ENCODE measurements around the gene ZNF121.

The ZNF121 gene

GRCh38 chr19:9621156-9622037, 37.1 kb upstream of the ZNF121 start, which contains the start of gene ZNF561:
Gene ZNF561, minus strand, starts transcription at chr19:9621232. Its CDS starts 1,776 bp downstream, at chr19:9619456.
- H4K20me1 ChIP-seq (ENCODE audit: control insufficient read depth, insufficient read depth, low read depth, low read length) = no peaks in the 10 kb centered on the region
- no peaks in the 10 kb centered on the region for H3K9me3 ChIP-seq (ENCODE audit: control insufficient read depth, insufficient read depth, low read length)
- peak within 1 kb of the TSS; percentile 76 for H3K4me2 ChIP-seq (ENCODE audit: low read length)
- H3K27ac ChIP-seq (ENCODE audit: low read depth, low read length) = peak within 1 kb of the TSS; percentile 66
- H3K79me2 ChIP-seq (ENCODE audit: control insufficient read depth, low read length) = peaks cover 24% of the 10 kb centered on the region
- H3F3A ChIP-seq (ENCODE audit: control insufficient read depth, insufficient read depth) = no peaks in the 10 kb centered on the region; the same call in 1 of the 2 replicates
- no peaks in the 10 kb centered on the region for H3K9me2 ChIP-seq (replicated peaks; ENCODE audit: control insufficient read depth, low read length)
- peaks cover 15% of the 10 kb centered on the region for H3K4me1 ChIP-seq (ENCODE audit: control insufficient read depth, low read length)
- peak within 1 kb of the TSS; percentile 88 for H3K4me3 ChIP-seq (ENCODE audit: low read length)
- TF ChIP-seq EZH2phosphoT487 (IDR thresholded peaks at IDR 0.05; ENCODE audit: borderline replicate concordance, low read length) (no peak), CTCF (IDR thresholded peaks at IDR 0.05; ENCODE audit: low read depth, low read length, poor library complexity, severe bottlenecking) (no peak)
- H3K27me3 ChIP-seq (ENCODE audit: control insufficient read depth, low read length) = no peaks in the 10 kb centered on the region
- peaks cover 28% of the 10 kb centered on the region for H3K36me3 ChIP-seq (ENCODE audit: control insufficient read depth, low read length)

- peaks cover 34% of the 10 kb centered on the region for H3K36me3 ChIP-seq (ENCODE audit: control insufficient read depth, low read length)
- peaks cover 15% of the 10 kb centered on the region for H3K4me1 ChIP-seq (ENCODE audit: control insufficient read depth, low read length)
- H3K9me3 ChIP-seq (ENCODE audit: control insufficient read depth, insufficient read depth, low read length) = no peaks in the 10 kb centered on the region
Observed at GRCh38 chr19:9620842-9621155, 36.5 kb upstream of the ZNF121 start.

GRCh38 chr19:9615844-9616243, 31.5 kb upstream of the ZNF121 start:
- Histone ChIP-seq H3K27me3 (ENCODE audit: control insufficient read depth, low read length) (no peaks in the 10 kb centered on the region), H3K27ac (ENCODE audit: low read depth, low read length) (no peak overlapping the region), H3K4me2 (ENCODE audit: low read length) (no peak overlapping the region), H4K20me1 (ENCODE audit: control insufficient read depth, insufficient read depth, low read depth, low read length) (no peaks in the 10 kb centered on the region), H3K79me2 (ENCODE audit: control insufficient read depth, low read length) (peaks cover 15% of the 10 kb centered on the region), H3K4me3 (ENCODE audit: low read length) (no peak overlapping the region), H3K9me2 (replicated peaks; ENCODE audit: control insufficient read depth, low read length) (no peaks in the 10 kb centered on the region), H3K4me1 (ENCODE audit: control insufficient read depth, low read length) (peaks cover 7% of the 10 kb centered on the region), H3K36me3 (ENCODE audit: control insufficient read depth, low read length) (peaks cover 81% of the 10 kb centered on the region), H3K9me3 (ENCODE audit: control insufficient read depth, insufficient read depth, low read length) (peaks cover 2% of the 10 kb centered on the region; the same call in 1 of the 2 replicates), H3F3A (ENCODE audit: control insufficient read depth, insufficient read depth) (no peaks in the 10 kb centered on the region)
- TF ChIP-seq EZH2phosphoT487 (IDR thresholded peaks at IDR 0.05; ENCODE audit: borderline replicate concordance, low read length) (no peak), CTCF (IDR thresholded peaks at IDR 0.05; ENCODE audit: low read depth, low read length, poor library complexity, severe bottlenecking) (no peak)

More at GRCh38 chr19:9620842-9621155, 36.5 kb upstream of the ZNF121 start:
- Histone ChIP-seq H3K79me2 (ENCODE audit: control insufficient read depth, low read length) (peaks cover 24% of the 10 kb centered on the region), H4K20me1 (ENCODE audit: control insufficient read depth, insufficient read depth, low read depth, low read length) (no peaks in the 10 kb centered on the region), H3K4me2 (ENCODE audit: low read length) (peak overlapping the region; percentile 76), H3K9me2 (replicated peaks; ENCODE audit: control insufficient read depth, low read length) (no peaks in the 10 kb centered on the region), H3K4me3 (ENCODE audit: low read length) (peak overlapping the region; percentile 88), H3K27ac (ENCODE audit: low read depth, low read length) (peak overlapping the region; percentile 66), H3K27me3 (ENCODE audit: control insufficient read depth, low read length) (no peaks in the 10 kb centered on the region), H3F3A (ENCODE audit: control insufficient read depth, insufficient read depth) (no peaks in the 10 kb centered on the region; the same call in 1 of the 2 replicates)
- TF ChIP-seq CTCF (IDR thresholded peaks at IDR 0.05; ENCODE audit: low read depth, low read length, poor library complexity, severe bottlenecking) (no peak), EZH2phosphoT487 (IDR thresholded peaks at IDR 0.05; ENCODE audit: borderline replicate concordance, low read length) (no peak)
